CD8-positive, alpha-beta memory T cell (primary cell): Measurements from ENCODE around the gene TCOF1. TPM values are rescaled to one million over a fixed set of nuclear protein-coding genes. Genes with fewer than 3 reads are reported as not detected.

ENCODE experiments used
- CTCF ChIA-PET: fragments of 350-600 bp; sonication (Branson Sonifier 250); formaldehyde crosslinking; loops from one replicate; lab custom pipeline; 2021; ENCODE audit warnings: antibody characterized with exemption; lab: Charles Lee
- POLR2A ChIA-PET: fragments of 350-600 bp; sonication (Branson Sonifier 250); formaldehyde crosslinking; loops from one replicate; lab custom pipeline; 2021; ENCODE audit warnings: antibody characterized with exemption; lab: Charles Lee
- DNase-seq, 5 donors: peaks; one replicate each; pipeline versions ENCODE4 v3.0.0 to v3.0.0-alpha.2; 2020 to 2022; ENCODE audit warnings: mixed read lengths in 1 of 5
- H3K27ac ChIP-seq: one replicate; pipeline ENCODE4 v1.7.0; 2013; ENCODE audit warnings: low read depth, mild to moderate bottlenecking, low read length, moderate library complexity
- H3K27me3 ChIP-seq: 2 replicates; pipeline ENCODE4 v1.7.0; 2013; ENCODE audit warnings: low read length, mild to moderate bottlenecking; ENCODE audit not compliant: insufficient read depth, poor library complexity, severe bottlenecking
- H3K36me3 ChIP-seq: 2 replicates; pipeline ENCODE4 v1.7.0; 2013; ENCODE audit warnings: mild to moderate bottlenecking, low read length, moderate library complexity; ENCODE audit not compliant: insufficient read depth
- H3K4me1 ChIP-seq: 2 replicates; pipeline ENCODE4 v1.7.0; 2013; ENCODE audit warnings: mild to moderate bottlenecking, low read length, moderate library complexity; ENCODE audit not compliant: insufficient read depth
- H3K4me3 ChIP-seq: 2 replicates; pipeline ENCODE4 v1.7.0; 2013; ENCODE audit warnings: mild to moderate bottlenecking, low read length
- H3K9me3 ChIP-seq: 2 replicates; pipeline ENCODE4 v1.7.0; 2013; ENCODE audit warnings: mild to moderate bottlenecking, low read length
- H3K27ac Mint-ChIP-seq, 8 donors: one replicate each; pipeline ENCODE4 v1.8.0; 2020 to 2021; ENCODE audit warnings: mixed read lengths in 8 of 8, mild to moderate bottlenecking in 6 of 8, inconsistent platforms in 3 of 8, moderate library complexity in 3 of 8
- H3K27me3 Mint-ChIP-seq, 2 donors: one replicate each; pipeline ENCODE4 v1.8.0; 2020 to 2021; ENCODE audit warnings: mixed read lengths in 2 of 2, mild to moderate bottlenecking in 1 of 2, moderate library complexity in 1 of 2
- H3K36me3 Mint-ChIP-seq, 3 donors: one replicate each; pipeline ENCODE4 v1.8.0; 2020 to 2021; ENCODE audit warnings: mixed read lengths in 3 of 3, inconsistent platforms in 1 of 3, mild to moderate bottlenecking in 1 of 3
- H3K4me1 Mint-ChIP-seq, 3 donors: one replicate each; pipeline ENCODE4 v1.8.0; 2020 to 2021; ENCODE audit warnings: mixed read lengths in 3 of 3, inconsistent platforms in 1 of 3, mild to moderate bottlenecking in 1 of 3
- H3K4me3 Mint-ChIP-seq, 7 donors: one replicate each; pipeline ENCODE4 v1.8.0; 2020 to 2021; ENCODE audit warnings: mixed read lengths in 7 of 7, mild to moderate bottlenecking in 6 of 7, moderate library complexity in 4 of 7, inconsistent platforms in 2 of 7
- H3K9me3 Mint-ChIP-seq, 5 donors: one replicate each; pipeline ENCODE4 v1.8.0; 2020 to 2022; ENCODE audit warnings: mixed read lengths in 5 of 5, mild to moderate bottlenecking in 3 of 5, moderate library complexity in 2 of 5, inconsistent platforms in 1 of 5
- polyA plus RNA-seq: library from polyadenylated mRNA; unstranded; fragments of 300-500 nt; fragmentation: Illumina TruSeq; gene quantifications from one replicate; pipeline ENCODE4 v1.2.3, GENCODE V29; 2021
- total RNA-seq, 2 experiments: library from RNA; stranded (reverse); gene quantifications; one replicate each; pipeline ENCODE4 v1.2.3, GENCODE V29; 2021

Gene TCOF1
- total and polyA plus RNA-seq, 3 experiments from 2014 or later, result 33.1 to 120 (median 116) TPM

DNA sequence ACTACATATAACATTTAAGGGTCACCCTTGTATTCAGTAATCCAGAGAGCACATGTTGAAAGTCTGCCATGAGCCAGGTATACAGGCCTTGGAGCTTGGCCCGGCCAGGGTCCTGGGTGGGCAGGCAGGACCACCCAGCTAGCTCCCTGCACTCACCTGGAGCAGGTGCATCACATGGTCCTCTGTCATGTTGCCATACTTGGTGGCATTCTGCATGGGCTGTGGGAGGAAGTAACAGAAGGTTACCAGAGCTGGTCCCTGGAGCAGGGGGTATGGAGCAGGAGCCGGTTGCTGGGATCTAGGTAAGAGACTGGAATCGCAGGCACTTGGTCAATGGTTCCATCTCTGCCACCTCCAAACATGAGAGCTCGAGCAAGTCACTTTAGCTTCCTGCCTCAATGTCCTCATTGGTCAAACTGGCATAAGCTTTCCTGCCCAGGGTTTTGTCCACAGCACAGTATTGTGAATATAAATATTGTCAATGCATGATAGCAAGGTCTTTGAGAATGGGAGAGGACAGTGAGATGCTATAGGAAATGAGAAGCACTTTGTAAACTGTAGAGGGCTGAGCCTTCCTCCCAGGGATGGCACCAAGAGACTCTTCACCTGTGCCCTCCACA lies 48.7 kb downstream of the TCOF1 start:
- DNase-seq, result no peak
- peak overlapping the region in 7 of 8 donors; percentile 51 to 93 (median 60) for H3K27ac Mint-ChIP-seq
- no peak overlapping the region for H3K27ac ChIP-seq
- H3K4me3 ChIP-seq, result no peak overlapping the region
- H3K4me3 Mint-ChIP-seq, result peak overlapping the region in 2 of 7 donors; percentile 34 to 44
- H3K4me1 ChIP-seq, result peaks cover 27% of the 10 kb centered on the region
- peaks cover 9 to 79% (median 9%) of the 10 kb centered on the region in 3 donors for H3K36me3 Mint-ChIP-seq
- peaks cover 0 to 1% of the 10 kb centered on the region in 2 donors for H3K27me3 Mint-ChIP-seq
- peaks cover 45% of the 10 kb centered on the region for H3K36me3 ChIP-seq
- CTCF ChIA-PET, result interaction anchor here (1.4 to 2.7 kb wide), 2 partner anchors 9 to 30 kb away, joined by 3 to 13 read pairs; no protein-coding TSS in a partner anchor
- H3K27me3 ChIP-seq, result no peaks in the 10 kb centered on the region
- no peaks in the 10 kb centered on the region for H3K9me3 Mint-ChIP-seq
- no peaks in the 10 kb centered on the region for H3K9me3 ChIP-seq
- POLR2A ChIA-PET, result no interaction called here
- peaks cover 25 to 55% (median 29%) of the 10 kb centered on the region in 3 donors for H3K4me1 Mint-ChIP-seq

DNA sequence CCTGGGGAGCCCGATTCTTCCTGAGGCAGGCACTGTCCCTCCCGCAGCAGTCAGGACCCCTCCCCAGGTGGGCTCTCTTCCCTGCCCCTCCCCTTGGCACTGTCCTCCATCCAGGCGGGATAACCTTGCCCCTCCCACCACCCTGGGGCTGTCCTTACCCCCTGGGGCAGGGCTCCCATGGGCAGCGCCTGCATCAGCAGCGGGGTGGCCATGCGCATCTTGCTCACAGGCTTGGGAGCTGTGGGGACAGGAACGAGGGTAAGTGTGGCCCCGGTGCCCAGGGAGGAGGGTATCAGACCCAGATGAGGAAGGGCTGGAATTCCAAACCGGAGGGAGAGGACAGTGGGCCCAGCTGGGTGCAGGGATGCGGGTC lies 49.2 kb downstream of the TCOF1 start:
- Mint-ChIP-seq H3K27ac (peak overlapping the region in 4 of 8 donors; percentile 47 to 93 (median 72)), H3K36me3 (peaks cover 4 to 74% (median 4%) of the 10 kb centered on the region in 3 donors), H3K4me3 (peak overlapping the region in 1 of 7 donors; percentile 70), H3K4me1 (peaks cover 28 to 55% (median 31%) of the 10 kb centered on the region in 3 donors), H3K27me3 (peaks cover 0 to 1% of the 10 kb centered on the region in 2 donors), H3K9me3 (no peaks in the 10 kb centered on the region)
- peak in 1 of 5 donors; percentile 45 for DNase-seq
- no peak overlapping the region for H3K4me3 ChIP-seq
- CTCF ChIA-PET, result interaction anchor here (1.4 to 2.7 kb wide), 2 partner anchors 10 to 29 kb away, joined by 3 to 13 read pairs; no protein-coding TSS in a partner anchor
- H3K36me3 ChIP-seq, result peaks cover 40% of the 10 kb centered on the region
- no peaks in the 10 kb centered on the region for H3K27me3 ChIP-seq
- H3K9me3 ChIP-seq, result no peaks in the 10 kb centered on the region
- H3K4me1 ChIP-seq, result peaks cover 32% of the 10 kb centered on the region
- H3K27ac ChIP-seq, result no peak overlapping the region
- POLR2A ChIA-PET, result no interaction called here

DNA sequence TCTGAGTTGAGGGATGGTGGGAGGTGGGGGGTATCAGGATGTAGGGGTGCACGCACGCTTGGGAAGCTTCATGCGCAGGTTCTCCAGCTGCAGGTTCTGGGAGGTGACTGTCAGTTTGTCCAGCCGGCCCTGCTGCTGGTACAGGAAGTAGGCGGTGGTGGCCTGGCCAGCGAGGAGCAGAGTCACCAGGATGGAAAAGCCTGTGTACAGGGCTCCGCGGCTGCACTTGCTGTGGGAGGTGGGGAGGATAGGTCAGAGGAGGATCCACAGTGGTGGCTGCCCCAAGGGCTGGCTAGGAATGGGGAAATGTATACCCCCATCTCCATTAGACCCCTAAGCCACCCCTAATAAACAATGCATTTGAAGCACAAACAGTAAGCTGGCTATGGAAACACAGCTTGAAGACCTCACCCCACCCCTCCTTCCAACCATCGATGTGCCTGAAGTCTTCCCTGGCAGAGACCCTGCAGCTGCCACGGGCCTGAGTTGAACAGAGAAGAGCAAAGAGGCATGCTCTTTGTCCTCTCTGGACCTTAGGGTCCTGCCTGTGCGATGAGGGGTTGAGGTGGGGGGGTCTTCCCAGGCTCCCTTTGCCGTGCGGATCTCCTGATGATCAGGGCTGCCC lies 49.7 kb downstream of the TCOF1 start:
- Histone ChIP-seq H3K4me1 (peaks cover 36% of the 10 kb centered on the region), H3K27ac (no peak overlapping the region), H3K4me3 (no peak overlapping the region), H3K9me3 (no peaks in the 10 kb centered on the region), H3K27me3 (no peaks in the 10 kb centered on the region), H3K36me3 (peaks cover 35% of the 10 kb centered on the region)
- peaks cover 28 to 54% (median 31%) of the 10 kb centered on the region in 3 donors for H3K4me1 Mint-ChIP-seq
- H3K27ac Mint-ChIP-seq, result peak overlapping the region in 6 of 8 donors; percentile 45 to 99 (median 60)
- DNase-seq, result no peak
- ChIA-PET POLR2A (no interaction called here), CTCF (interaction anchor here (2.7 kb wide), 1 partner anchor 10 kb away, joined by 13 read pairs; no protein-coding TSS in a partner anchor)
- H3K36me3 Mint-ChIP-seq, result peaks cover 3 to 71% (median 4%) of the 10 kb centered on the region in 3 donors
- no peaks in the 10 kb centered on the region for H3K9me3 Mint-ChIP-seq
- peak overlapping the region in 2 of 7 donors; percentile 70 to 74 for H3K4me3 Mint-ChIP-seq
- peaks cover 0 to 1% of the 10 kb centered on the region in 2 donors for H3K27me3 Mint-ChIP-seq

DNA sequence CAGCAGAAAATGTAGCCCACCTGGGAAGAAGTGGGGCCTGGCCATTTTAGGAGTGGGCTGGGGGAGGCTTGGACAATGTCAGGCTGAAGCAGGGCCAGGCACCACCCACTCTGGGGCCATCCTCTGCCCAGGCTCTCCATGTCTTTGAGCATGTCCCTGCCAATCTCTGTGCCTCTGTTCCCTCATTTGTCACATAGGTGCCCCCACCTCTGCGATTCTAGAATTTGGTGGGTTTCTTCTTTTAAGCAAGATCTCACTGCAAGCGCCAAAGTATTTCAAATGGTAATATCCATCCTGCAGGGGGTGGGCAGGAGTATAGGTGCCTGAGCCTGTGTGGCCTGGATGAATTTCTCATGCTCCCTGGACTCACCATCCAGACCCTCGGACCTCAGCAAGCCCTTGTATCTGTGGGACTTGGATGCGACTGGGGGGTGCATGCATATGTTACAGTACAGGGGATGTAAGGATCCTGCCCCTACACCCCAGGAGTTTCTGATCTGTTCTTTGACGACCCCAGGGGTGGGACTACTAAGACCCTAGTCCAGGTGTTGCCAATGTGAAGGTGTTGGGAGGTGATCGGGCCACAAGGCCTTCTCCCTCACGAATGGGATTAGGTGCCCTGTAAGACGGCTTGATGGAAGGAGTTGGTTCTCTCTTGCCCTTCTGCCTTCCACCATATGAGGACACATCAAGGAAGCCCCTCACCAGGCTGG lies 50.9 kb downstream of the TCOF1 start:
- no peak overlapping the region for H3K4me3 ChIP-seq
- peaks cover 39 to 65% (median 42%) of the 10 kb centered on the region in 3 donors for H3K4me1 Mint-ChIP-seq
- H3K4me3 Mint-ChIP-seq, result peak overlapping the region; percentile 26 to 96 (median 49)
- H3K36me3 ChIP-seq, result peaks cover 25% of the 10 kb centered on the region
- no peak overlapping the region for H3K27ac ChIP-seq
- no peaks in the 10 kb centered on the region for H3K27me3 ChIP-seq
- no peaks in the 10 kb centered on the region for H3K9me3 Mint-ChIP-seq
- H3K36me3 Mint-ChIP-seq, result peaks cover 0 to 63% (median 2%) of the 10 kb centered on the region in 3 donors
- ChIA-PET CTCF (interaction anchor here (0.8 to 4.7 kb wide), 3 partner anchors 9 to 28 kb away, joined by 3 to 31 read pairs (median 13); no protein-coding TSS in a partner anchor), POLR2A (no interaction called here)
- H3K27me3 Mint-ChIP-seq, result peaks cover 0 to 1% of the 10 kb centered on the region in 2 donors
- H3K27ac Mint-ChIP-seq, result peak overlapping the region in 7 of 8 donors; percentile 21 to 99 (median 72)
- no peaks in the 10 kb centered on the region for H3K9me3 ChIP-seq
- H3K4me1 ChIP-seq, result peaks cover 42% of the 10 kb centered on the region
- DNase-seq, result peak in 1 of 5 donors; percentile 18

DNA sequence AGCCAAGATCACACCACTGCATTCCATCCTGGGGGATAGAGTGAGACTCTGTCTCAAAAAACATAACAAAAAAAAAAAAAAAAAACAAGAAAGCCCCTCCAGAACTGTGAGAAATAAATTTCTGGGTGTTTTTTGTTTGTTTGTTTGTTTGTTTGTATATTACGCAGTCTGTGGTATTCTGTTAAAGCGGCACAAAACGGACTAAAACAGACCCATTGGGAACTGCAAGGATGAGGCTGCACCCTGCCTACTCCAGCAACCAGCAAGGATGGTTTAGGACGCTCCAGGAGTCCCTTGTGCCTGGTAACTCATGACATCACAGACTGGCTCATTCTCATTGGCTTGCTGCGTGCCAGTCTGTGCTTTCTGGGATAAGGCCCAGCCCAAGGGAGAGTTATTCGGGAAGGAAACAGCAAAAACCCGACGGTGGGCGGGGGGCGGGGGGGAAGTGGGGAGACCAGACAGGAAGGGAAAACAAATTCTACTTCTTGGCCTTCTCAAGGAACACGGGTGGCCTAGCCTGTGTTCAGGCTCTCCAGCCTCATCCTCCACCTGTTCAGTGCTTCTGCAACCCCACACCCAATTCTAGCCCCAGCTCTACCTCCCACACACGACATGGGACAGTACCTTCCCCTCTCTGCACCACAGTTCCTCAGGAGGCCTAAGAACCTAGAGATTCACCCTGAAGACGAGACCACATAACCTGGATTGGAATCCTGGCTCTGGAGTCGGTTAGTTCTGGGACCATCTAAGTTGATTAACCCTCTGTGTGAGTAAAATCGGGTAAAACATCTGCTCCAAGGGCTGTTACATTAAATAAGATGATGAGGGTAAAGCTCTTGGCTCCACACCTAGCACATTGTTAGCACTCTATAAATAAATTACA lies 52.4 kb downstream of the TCOF1 start:
- peak; percentile 26 to 73 (median 45) for DNase-seq
- ChIA-PET POLR2A (interaction anchor here (0.8 to 4.2 kb wide), 4 partner anchors 26 to 52 kb away, joined by 3 to 37 read pairs (median 4); partner anchors contain the start of genes RPS14 and TCOF1), CTCF (interaction anchor here (0.8 to 4.7 kb wide), 8 partner anchors 11 to 40 kb away, joined by 3 to 31 read pairs (median 4); partner anchors contain the start of gene RPS14)
- Mint-ChIP-seq H3K4me1 (peaks cover 41 to 66% (median 46%) of the 10 kb centered on the region in 3 donors), H3K9me3 (no peaks in the 10 kb centered on the region), H3K27me3 (peaks cover 0 to 1% of the 10 kb centered on the region in 2 donors), H3K4me3 (peak overlapping the region; percentile 96 to 99 (median 97)), H3K27ac (peak overlapping the region; percentile 98 to 100 (median 100)), H3K36me3 (peaks cover 0 to 50% (median 2%) of the 10 kb centered on the region in 3 donors)
- H3K27ac ChIP-seq, result peak overlapping the region; percentile 96
- no peaks in the 10 kb centered on the region for H3K27me3 ChIP-seq
- peak overlapping the region; percentile 96 for H3K4me3 ChIP-seq
- peaks cover 23% of the 10 kb centered on the region for H3K36me3 ChIP-seq
- H3K9me3 ChIP-seq, result no peaks in the 10 kb centered on the region
- H3K4me1 ChIP-seq, result peaks cover 46% of the 10 kb centered on the region

DNA sequence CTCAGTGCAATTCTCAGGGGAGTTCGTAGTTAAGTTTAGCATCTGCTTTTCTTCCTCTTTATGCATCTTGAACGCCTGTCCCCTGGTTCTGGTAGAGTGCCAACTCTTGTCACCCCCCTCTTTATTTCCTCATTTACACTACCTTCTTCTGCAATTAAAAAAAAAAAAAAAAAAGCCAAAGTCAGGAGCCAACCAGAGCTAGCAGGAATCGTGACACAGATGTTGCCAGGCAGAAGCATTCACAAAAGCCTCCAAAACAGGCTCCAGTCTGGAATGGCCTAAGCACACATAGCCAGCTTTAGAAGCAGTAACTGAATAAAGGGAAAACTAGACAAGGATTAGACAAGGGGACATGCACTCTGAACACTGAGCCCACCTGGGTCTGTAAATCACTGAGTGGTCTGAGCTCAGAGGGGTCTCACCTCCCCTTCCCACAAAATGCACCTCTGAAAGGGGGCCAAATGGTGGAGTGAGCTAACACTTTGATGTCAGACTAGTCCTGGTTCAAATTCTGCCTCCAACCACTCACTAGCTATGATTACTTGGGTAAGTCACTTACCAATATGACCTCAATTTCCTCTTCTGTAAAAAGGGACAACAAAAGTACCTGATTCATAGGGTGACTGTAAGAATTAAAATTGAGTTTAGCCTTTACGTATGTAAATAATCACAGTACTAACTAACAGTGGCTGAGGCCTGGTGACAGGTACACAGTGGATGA lies 53.2 kb downstream of the TCOF1 start:
- H3K27me3 Mint-ChIP-seq, result peaks cover 0 to 1% of the 10 kb centered on the region in 2 donors
- POLR2A ChIA-PET, result interaction anchor here (0.6 to 4.2 kb wide), 9 partner anchors 8 to 178 kb away, joined by 3 to 37 read pairs (median 3); partner anchors contain the start of genes RPS14 and TCOF1

More for the DNA sequence above, 53.2 kb downstream of the TCOF1 start:
- peaks cover 0 to 43% (median 2%) of the 10 kb centered on the region in 3 donors for H3K36me3 Mint-ChIP-seq
- Histone ChIP-seq H3K9me3 (no peaks in the 10 kb centered on the region), H3K4me3 (peak overlapping the region; percentile 96), H3K27ac (peak overlapping the region; percentile 96), H3K4me1 (peaks cover 46% of the 10 kb centered on the region), H3K36me3 (peaks cover 17% of the 10 kb centered on the region), H3K27me3 (no peaks in the 10 kb centered on the region)
- peaks cover 44 to 66% (median 46%) of the 10 kb centered on the region in 3 donors for H3K4me1 Mint-ChIP-seq
- peak overlapping the region; percentile 96 to 99 (median 97) for H3K4me3 Mint-ChIP-seq
- CTCF ChIA-PET, result interaction anchor here (1.3 to 4.7 kb wide), 8 partner anchors 11 to 39 kb away, joined by 3 to 31 read pairs (median 5); partner anchors contain the start of gene RPS14
- peak in 4 of 5 donors; percentile 49 to 71 (median 68) for DNase-seq
- no peaks in the 10 kb centered on the region for H3K9me3 Mint-ChIP-seq
- peak overlapping the region; percentile 98 to 100 (median 100) for H3K27ac Mint-ChIP-seq
